K562 (cell line): ENCODE results near the gene PSMB7. TPM values are rescaled to one million over a fixed set of nuclear protein-coding genes. Genes with fewer than 3 reads are reported as not detected.

ENCODE experiments used
- DMBX1 ChIP-seq: fragments of 250-450 bp; sonication (Bioruptor Pico); IDR thresholded peaks from 2 replicates; pipeline ENCODE4 v1.8.0; 2022; ENCODE audit warnings: inconsistent platforms, mild to moderate bottlenecking, moderate library complexity, borderline replicate concordance
- FOXA1 ChIP-seq: fragments of 450-650 bp; IDR thresholded peaks from 2 replicates; pipeline ENCODE4 v1.6.1; 2016; ENCODE audit warnings: mild to moderate bottlenecking, borderline replicate concordance
- HINFP ChIP-seq: fragments of 450-650 bp; conservative IDR thresholded peaks from 2 replicates; pipeline ENCODE4 v1.6.1; 2016; ENCODE audit warnings: missing genetic modification characterization, low read depth, mild to moderate bottlenecking, control low read depth, missing compliant biosample characterization
- LCOR ChIP-seq: sonication (generic); formaldehyde crosslinking; IDR thresholded peaks from 2 replicates; pipeline ENCODE4 v1.8.0; 2022; ENCODE audit warnings: mild to moderate bottlenecking, missing genetic modification reagents
- NBN ChIP-seq: fragments of 450-650 bp; IDR thresholded peaks from 2 replicates; pipeline ENCODE4 v1.6.1; 2016; ENCODE audit warnings: low read depth, mild to moderate bottlenecking
- NR2F6 ChIP-seq: fragments of 450-650 bp; formaldehyde crosslinking; IDR thresholded peaks from 2 replicates; pipeline ENCODE4 v1.4.0; 2020; ENCODE audit warnings: mild to moderate bottlenecking
- NR3C1 ChIP-seq: sonication (generic); formaldehyde crosslinking; IDR thresholded peaks from 2 replicates; pipeline ENCODE4 v1.8.1; 2022; ENCODE audit warnings: missing genetic modification reagents
- SIN3A ChIP-seq, 2 experiments: fragments of 150-350 bp in 1 of 2; IDR thresholded peaks; 2 replicates each; pipeline ENCODE4 v1.6.1; 2011 to 2016; ENCODE audit warnings: borderline replicate concordance in 2 of 2, low read depth in 2 of 2, low read length in 2 of 2, mild to moderate bottlenecking in 2 of 2, moderate library complexity in 2 of 2; ENCODE audit not compliant: control insufficient read depth in 1 of 2
- SREBF2 ChIP-seq: sonication (generic); formaldehyde crosslinking; IDR thresholded peaks from 2 replicates; pipeline ENCODE4 v1.4.0; 2020; ENCODE audit warnings: mild to moderate bottlenecking, missing genetic modification reagents
- TSC22D4 ChIP-seq: fragments of 450-650 bp; IDR thresholded peaks from 2 replicates; pipeline ENCODE4 v1.6.1; 2016; ENCODE audit warnings: missing genetic modification characterization, missing biosample characterization, control low read depth
- U2AF2 ChIP-seq: fragments of 200-400 bp; formaldehyde crosslinking; optimal IDR thresholded peaks from 2 replicates; pipeline ENCODE3; 2017; ENCODE audit warnings: low read depth, mild to moderate bottlenecking, low read length
- ZNF668 ChIP-seq: fragments of 250-450 bp; sonication (Bioruptor Pico); IDR thresholded peaks from 2 replicates; pipeline ENCODE4 v1.8.0; 2022; ENCODE audit warnings: mild to moderate bottlenecking, inconsistent platforms
- ZSCAN29 ChIP-seq: fragments of 450-650 bp; IDR thresholded peaks from 2 replicates; pipeline ENCODE4 v1.6.1; 2017
- ZZZ3 ChIP-seq: fragments of 450-650 bp; IDR thresholded peaks from 2 replicates; pipeline ENCODE4 v1.6.1; 2016; ENCODE audit warnings: antibody characterized with exemption, mild to moderate bottlenecking, moderate library complexity
- polyA plus RNA-seq, 8 experiments: library from polyadenylated mRNA; depleted of rRNA in 4 of 8; stranded (reverse) in 5 of 8; unstranded in 3 of 8; fragments of >200 nt; fragmentation: Nextera tagmentation in 2 of 8; fragmentation: Illumina TruSeq in 1 of 8; extraction: Ambion mirVana in 2 of 8; extraction: Trizol in 1 of 8; gene quantifications; 2 replicates each; pipeline versions ENCODE4 v1.2.1 to v1.2.3, GENCODE V29; 2011 to 2014; ENCODE audit warnings: inconsistent platforms in 1 of 8, missing spikeins in 1 of 8
- total RNA-seq, 7 experiments: library from RNA; depleted of rRNA in 6 of 7; stranded (reverse); fragments of >200 nt in 6 of 7; fragmentation: Illumina TruSeq in 2 of 7; extraction: Trizol in 2 of 7; gene quantifications; 2 replicates each; pipeline versions ENCODE4 v1.2.1 to v1.2.3, GENCODE V29; 2011 to 2021; ENCODE audit warnings: low replicate concordance in 1 of 7
- TF ChIP-seq, protein P1 (sequence below): fragments of 450-650 bp; IDR thresholded peaks from 2 replicates; pipeline ENCODE4 v1.6.1; 2016; ENCODE audit warnings: mild to moderate bottlenecking, moderate library complexity

The PSMB7 gene
- total and polyA plus RNA-seq, 9 of the 15 experiments (the other 6 are each of a cell fraction or from before 2014, with no cell fraction given), result 321 to 978 (median 407) TPM

DNA sequence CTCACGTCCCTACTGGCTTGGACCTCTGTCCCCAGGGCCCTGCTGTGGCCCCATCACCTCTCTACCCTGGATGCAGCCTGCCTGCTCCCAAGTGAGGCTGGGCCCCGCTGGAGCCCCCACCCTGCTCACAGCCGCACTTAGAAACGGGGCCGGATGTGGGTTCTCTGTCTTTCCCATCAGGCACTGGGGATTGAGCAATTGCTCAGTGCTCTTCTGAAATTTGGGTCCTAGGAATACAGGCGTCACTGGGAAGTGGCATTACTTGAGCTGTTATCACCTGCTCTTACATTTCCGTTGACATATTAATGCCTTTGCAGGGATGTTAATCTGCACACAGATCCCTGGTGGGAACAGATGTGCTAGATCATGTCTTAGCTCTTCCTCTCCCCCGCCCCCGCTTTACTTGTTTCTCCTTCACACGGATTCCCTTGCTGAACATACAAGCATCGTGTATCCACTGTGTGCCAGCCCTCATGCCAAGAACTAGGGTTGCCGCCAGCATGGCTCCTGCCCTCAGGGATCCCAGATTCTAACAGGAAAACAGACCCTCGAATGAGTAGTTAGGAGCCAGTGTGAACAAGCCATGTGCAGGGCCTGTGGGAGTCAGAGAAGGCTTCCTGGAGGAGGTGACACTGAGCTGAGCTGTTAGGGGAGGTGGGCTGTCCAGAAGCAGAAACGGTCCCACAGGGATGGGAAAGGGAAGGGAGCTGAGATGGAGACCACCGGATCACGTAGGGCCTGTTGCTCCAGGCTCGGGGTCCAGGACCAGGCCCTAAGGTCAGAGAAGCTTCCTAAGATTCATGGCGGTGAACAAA is 92.4 kb downstream of the PSMB7 start (continued):
- TF ChIP-seq, protein P1, sequence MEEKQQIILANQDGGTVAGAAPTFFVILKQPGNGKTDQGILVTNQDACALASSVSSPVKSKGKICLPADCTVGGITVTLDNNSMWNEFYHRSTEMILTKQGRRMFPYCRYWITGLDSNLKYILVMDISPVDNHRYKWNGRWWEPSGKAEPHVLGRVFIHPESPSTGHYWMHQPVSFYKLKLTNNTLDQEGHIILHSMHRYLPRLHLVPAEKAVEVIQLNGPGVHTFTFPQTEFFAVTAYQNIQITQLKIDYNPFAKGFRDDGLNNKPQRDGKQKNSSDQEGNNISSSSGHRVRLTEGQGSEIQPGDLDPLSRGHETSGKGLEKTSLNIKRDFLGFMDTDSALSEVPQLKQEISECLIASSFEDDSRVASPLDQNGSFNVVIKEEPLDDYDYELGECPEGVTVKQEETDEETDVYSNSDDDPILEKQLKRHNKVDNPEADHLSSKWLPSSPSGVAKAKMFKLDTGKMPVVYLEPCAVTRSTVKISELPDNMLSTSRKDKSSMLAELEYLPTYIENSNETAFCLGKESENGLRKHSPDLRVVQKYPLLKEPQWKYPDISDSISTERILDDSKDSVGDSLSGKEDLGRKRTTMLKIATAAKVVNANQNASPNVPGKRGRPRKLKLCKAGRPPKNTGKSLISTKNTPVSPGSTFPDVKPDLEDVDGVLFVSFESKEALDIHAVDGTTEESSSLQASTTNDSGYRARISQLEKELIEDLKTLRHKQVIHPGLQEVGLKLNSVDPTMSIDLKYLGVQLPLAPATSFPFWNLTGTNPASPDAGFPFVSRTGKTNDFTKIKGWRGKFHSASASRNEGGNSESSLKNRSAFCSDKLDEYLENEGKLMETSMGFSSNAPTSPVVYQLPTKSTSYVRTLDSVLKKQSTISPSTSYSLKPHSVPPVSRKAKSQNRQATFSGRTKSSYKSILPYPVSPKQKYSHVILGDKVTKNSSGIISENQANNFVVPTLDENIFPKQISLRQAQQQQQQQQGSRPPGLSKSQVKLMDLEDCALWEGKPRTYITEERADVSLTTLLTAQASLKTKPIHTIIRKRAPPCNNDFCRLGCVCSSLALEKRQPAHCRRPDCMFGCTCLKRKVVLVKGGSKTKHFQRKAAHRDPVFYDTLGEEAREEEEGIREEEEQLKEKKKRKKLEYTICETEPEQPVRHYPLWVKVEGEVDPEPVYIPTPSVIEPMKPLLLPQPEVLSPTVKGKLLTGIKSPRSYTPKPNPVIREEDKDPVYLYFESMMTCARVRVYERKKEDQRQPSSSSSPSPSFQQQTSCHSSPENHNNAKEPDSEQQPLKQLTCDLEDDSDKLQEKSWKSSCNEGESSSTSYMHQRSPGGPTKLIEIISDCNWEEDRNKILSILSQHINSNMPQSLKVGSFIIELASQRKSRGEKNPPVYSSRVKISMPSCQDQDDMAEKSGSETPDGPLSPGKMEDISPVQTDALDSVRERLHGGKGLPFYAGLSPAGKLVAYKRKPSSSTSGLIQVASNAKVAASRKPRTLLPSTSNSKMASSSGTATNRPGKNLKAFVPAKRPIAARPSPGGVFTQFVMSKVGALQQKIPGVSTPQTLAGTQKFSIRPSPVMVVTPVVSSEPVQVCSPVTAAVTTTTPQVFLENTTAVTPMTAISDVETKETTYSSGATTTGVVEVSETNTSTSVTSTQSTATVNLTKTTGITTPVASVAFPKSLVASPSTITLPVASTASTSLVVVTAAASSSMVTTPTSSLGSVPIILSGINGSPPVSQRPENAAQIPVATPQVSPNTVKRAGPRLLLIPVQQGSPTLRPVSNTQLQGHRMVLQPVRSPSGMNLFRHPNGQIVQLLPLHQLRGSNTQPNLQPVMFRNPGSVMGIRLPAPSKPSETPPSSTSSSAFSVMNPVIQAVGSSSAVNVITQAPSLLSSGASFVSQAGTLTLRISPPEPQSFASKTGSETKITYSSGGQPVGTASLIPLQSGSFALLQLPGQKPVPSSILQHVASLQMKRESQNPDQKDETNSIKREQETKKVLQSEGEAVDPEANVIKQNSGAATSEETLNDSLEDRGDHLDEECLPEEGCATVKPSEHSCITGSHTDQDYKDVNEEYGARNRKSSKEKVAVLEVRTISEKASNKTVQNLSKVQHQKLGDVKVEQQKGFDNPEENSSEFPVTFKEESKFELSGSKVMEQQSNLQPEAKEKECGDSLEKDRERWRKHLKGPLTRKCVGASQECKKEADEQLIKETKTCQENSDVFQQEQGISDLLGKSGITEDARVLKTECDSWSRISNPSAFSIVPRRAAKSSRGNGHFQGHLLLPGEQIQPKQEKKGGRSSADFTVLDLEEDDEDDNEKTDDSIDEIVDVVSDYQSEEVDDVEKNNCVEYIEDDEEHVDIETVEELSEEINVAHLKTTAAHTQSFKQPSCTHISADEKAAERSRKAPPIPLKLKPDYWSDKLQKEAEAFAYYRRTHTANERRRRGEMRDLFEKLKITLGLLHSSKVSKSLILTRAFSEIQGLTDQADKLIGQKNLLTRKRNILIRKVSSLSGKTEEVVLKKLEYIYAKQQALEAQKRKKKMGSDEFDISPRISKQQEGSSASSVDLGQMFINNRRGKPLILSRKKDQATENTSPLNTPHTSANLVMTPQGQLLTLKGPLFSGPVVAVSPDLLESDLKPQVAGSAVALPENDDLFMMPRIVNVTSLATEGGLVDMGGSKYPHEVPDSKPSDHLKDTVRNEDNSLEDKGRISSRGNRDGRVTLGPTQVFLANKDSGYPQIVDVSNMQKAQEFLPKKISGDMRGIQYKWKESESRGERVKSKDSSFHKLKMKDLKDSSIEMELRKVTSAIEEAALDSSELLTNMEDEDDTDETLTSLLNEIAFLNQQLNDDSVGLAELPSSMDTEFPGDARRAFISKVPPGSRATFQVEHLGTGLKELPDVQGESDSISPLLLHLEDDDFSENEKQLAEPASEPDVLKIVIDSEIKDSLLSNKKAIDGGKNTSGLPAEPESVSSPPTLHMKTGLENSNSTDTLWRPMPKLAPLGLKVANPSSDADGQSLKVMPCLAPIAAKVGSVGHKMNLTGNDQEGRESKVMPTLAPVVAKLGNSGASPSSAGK, result no peak; the same call in 1 of the 2 replicates
- TF ChIP-seq TSC22D4 (tag) (no peak), NR3C1 (CRISPR knock-in tag) (no peak), HINFP (tag) (no peak), SREBF2 (no peak), DMBX1 (CRISPR knock-in tag) (no peak), NR2F6 (no peak), ZSCAN29 (no peak), U2AF2 (no peak), ZNF668 (CRISPR knock-in tag) (no peak), SIN3A (IDR thresholded peaks at IDR 0.05; ENCODE audit: borderline replicate concordance in 2 of 2, control insufficient read depth in 1 of 2, low read depth in 2 of 2, low read length in 2 of 2) (no peak), LCOR (CRISPR knock-in tag) (no peak), ZZZ3 (no peak), FOXA1 (no peak), NBN (no peak)
